Measurements from ENCODE around the gene SLC4A4. TPM values are rescaled to one million over a fixed set of nuclear protein-coding genes. Genes with fewer than 3 reads are reported as not detected.

The SLC4A4 gene
- total and polyA plus RNA-seq, 2 of the 8 experiments (the other 6 are each of a cell fraction or from before 2014, with no cell fraction given), result 0.67 to 2.8 TPM

DNA sequence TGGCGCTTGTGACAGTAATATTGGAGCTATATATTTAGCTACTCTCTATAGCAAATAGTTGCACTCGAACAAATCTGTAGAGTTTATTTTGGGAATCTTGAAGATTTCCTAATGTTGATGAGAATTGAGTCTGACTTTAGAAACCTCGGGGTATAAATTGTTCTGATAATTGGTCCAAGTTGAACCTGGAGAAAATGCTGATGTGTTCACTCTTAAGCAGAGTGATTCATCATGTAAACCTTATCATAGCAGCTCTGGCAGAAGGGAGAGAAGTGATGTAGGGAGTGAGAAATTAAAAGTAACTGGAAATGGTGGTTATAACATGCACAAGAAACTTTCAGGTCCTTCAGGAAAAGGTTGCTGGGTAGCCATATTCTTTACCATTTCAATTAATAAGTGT lies 16.4 kb upstream of the SLC4A4 start:
- Histone ChIP-seq H3K79me2 (ENCODE audit: control insufficient read depth in 1 of 2, insufficient read depth in 2 of 2, low read length in 2 of 2) (no peaks in the 10 kb centered on the region), H4K91ac (replicated peaks; ENCODE audit: insufficient read length, low read length) (no peak overlapping the region), H4K20me1 (replicated peaks in 1 of 2; ENCODE audit: control insufficient read depth in 1 of 2, insufficient read depth in 2 of 2, low read length in 2 of 2) (no peaks in the 10 kb centered on the region), H3K27me3 (replicated peaks in 1 of 4; ENCODE audit: control insufficient read depth in 3 of 4, extremely low read depth in 1 of 4, insufficient read depth in 3 of 4, low read length in 3 of 4) (no peaks in the 10 kb centered on the region), H3K27ac (ENCODE audit: low read depth, low read length) (no peak overlapping the region), H2BK5ac (ENCODE audit: low read depth, low read length) (no peak overlapping the region), H2AK5ac (ENCODE audit: low read depth, low read length) (no peak overlapping the region), H4K8ac (ENCODE audit: extremely low read depth, insufficient read depth, low read length) (no peak overlapping the region), H4K5ac (ENCODE audit: insufficient read length, low read depth, low read length) (no peak overlapping the region), H2BK15ac (ENCODE audit: low read length) (no peak overlapping the region), H3K14ac (ENCODE audit: insufficient read length) (no peak overlapping the region), H3K18ac (ENCODE audit: extremely low read depth, low read length) (no peak overlapping the region), H2BK120ac (replicated peaks; ENCODE audit: low read depth, low read length) (no peak overlapping the region), H3K4me3 (ENCODE audit: extremely low read depth in 1 of 4, insufficient read depth in 2 of 4, low read depth in 3 of 4, low read length in 4 of 4) (no peak overlapping the region), H3K9ac (replicated peaks in 1 of 4; ENCODE audit: extremely low read depth in 1 of 4, low read depth in 3 of 4, low read length in 3 of 4) (no peak overlapping the region), H3K4me1 (replicated peaks in 1 of 4; ENCODE audit: control insufficient read depth in 3 of 4, insufficient read depth in 4 of 4, low read length in 3 of 4) (peaks cover 0 to 4% (median 0%) of the 10 kb centered on the region in 4 experiments; a peak in 1 of 7 replicates), H3K56ac (replicated peaks; ENCODE audit: insufficient read length, low read depth, low read length) (no peak overlapping the region), H2BK12ac (ENCODE audit: low read depth, low read length) (no peak overlapping the region), H3K79me1 (ENCODE audit: low read depth, low read length) (no peaks in the 10 kb centered on the region), H3K23ac (ENCODE audit: insufficient read length) (no peak overlapping the region), H3K4ac (replicated peaks; ENCODE audit: insufficient read length, low read depth, low read length) (no peak overlapping the region), H3K23me2 (ENCODE audit: low read depth, low read length) (no peaks in the 10 kb centered on the region), H2BK20ac (ENCODE audit: low read length) (no peak overlapping the region), H3K36me3 (ENCODE audit: control insufficient read depth in 2 of 4, insufficient read depth in 4 of 4, low read length in 3 of 4) (no peaks in the 10 kb centered on the region), H3K9me3 (ENCODE audit: insufficient read depth in 2 of 2, low read depth in 1 of 2, low read length in 1 of 2) (no peaks in the 10 kb centered on the region), H3K4me2 (ENCODE audit: insufficient read depth in 1 of 2, low read depth in 2 of 2, low read length in 2 of 2) (no peak overlapping the region), H2AFZ (ENCODE audit: low read length) (no peak overlapping the region)
- no peak for FAIRE-seq
- no peak for DNase-seq (ENCODE audit: low read depth in 1 of 2, low spot score in 2 of 2)
- ChIA-PET POLR2A (ENCODE audit: partially characterized antibody) (no interaction called here), CTCF (ENCODE audit: partially characterized antibody) (no interaction called here)
- WGBS, 2 experiments (ENCODE audit: extremely low coverage in 1 of 2, insufficient coverage in 1 of 2, insufficient read length in 1 of 2, insufficient replicate concordance in 2 of 2, low coverage in 1 of 2, low lambda C conversion rate in 2 of 2, missing lambda C conversion rate in 1 of 2), result 84% methylated on average over 3 of the region's 3 CpGs; no CpG with 5 or more reads in 1 of the 2 experiments
- TF ChIP-seq E2F6 (IDR thresholded peaks at IDR 0.05) (no peak), EGR1 (IDR thresholded peaks at IDR 0.05; ENCODE audit: borderline replicate concordance, low read depth, low read length) (no peak), CBX5 (IDR thresholded peaks at IDR 0.05; ENCODE audit: low read depth, low read length) (no peak), CTCF (IDR thresholded peaks at IDR 0.05; ENCODE audit: control extremely low read depth in 1 of 3, insufficient read depth in 1 of 3, low read depth in 1 of 3, low read length in 3 of 3) (no peak), TAF1 (IDR thresholded peaks at IDR 0.05; ENCODE audit: low read depth, low read length) (no peak), BACH1 (IDR thresholded peaks at IDR 0.05; ENCODE audit: low read length) (no peak), NANOG (IDR thresholded peaks at IDR 0.05; ENCODE audit: insufficient read depth, low read depth, low read length, poor library complexity, severe bottlenecking) (no peak), BRCA1 (IDR thresholded peaks at IDR 0.05; ENCODE audit: low read depth, low read length) (no peak), KDM4A (IDR thresholded peaks at IDR 0.05; ENCODE audit: low read depth, low read length, severe bottlenecking) (no peak)

Measured in H1 (cell line).